CD8-positive, alpha-beta memory T cell (primary cell): ENCODE results near the gene MPST. TPM values are rescaled to one million over a fixed set of nuclear protein-coding genes. Genes with fewer than 3 reads are reported as not detected.

Experiments
- CTCF ChIA-PET: fragments of 350-600 bp; sonication (Branson Sonifier 250); formaldehyde crosslinking; loops from one replicate; lab custom pipeline; 2021; ENCODE audit warnings: antibody characterized with exemption; lab: Charles Lee
- POLR2A ChIA-PET: fragments of 350-600 bp; sonication (Branson Sonifier 250); formaldehyde crosslinking; loops from one replicate; lab custom pipeline; 2021; ENCODE audit warnings: antibody characterized with exemption; lab: Charles Lee
- DNase-seq, 5 donors: peaks; one replicate each; pipeline versions ENCODE4 v3.0.0 to v3.0.0-alpha.2; 2020 to 2022; ENCODE audit warnings: mixed read lengths in 1 of 5
- H3K27ac ChIP-seq: one replicate; pipeline ENCODE4 v1.7.0; 2013; ENCODE audit warnings: low read depth, mild to moderate bottlenecking, low read length, moderate library complexity
- H3K27me3 ChIP-seq: 2 replicates; pipeline ENCODE4 v1.7.0; 2013; ENCODE audit warnings: low read length, mild to moderate bottlenecking; ENCODE audit not compliant: insufficient read depth, poor library complexity, severe bottlenecking
- H3K36me3 ChIP-seq: 2 replicates; pipeline ENCODE4 v1.7.0; 2013; ENCODE audit warnings: mild to moderate bottlenecking, low read length, moderate library complexity; ENCODE audit not compliant: insufficient read depth
- H3K4me1 ChIP-seq: 2 replicates; pipeline ENCODE4 v1.7.0; 2013; ENCODE audit warnings: mild to moderate bottlenecking, low read length, moderate library complexity; ENCODE audit not compliant: insufficient read depth
- H3K4me3 ChIP-seq: 2 replicates; pipeline ENCODE4 v1.7.0; 2013; ENCODE audit warnings: mild to moderate bottlenecking, low read length
- H3K9me3 ChIP-seq: 2 replicates; pipeline ENCODE4 v1.7.0; 2013; ENCODE audit warnings: mild to moderate bottlenecking, low read length
- H3K27ac Mint-ChIP-seq, 8 donors: one replicate each; pipeline ENCODE4 v1.8.0; 2020 to 2021; ENCODE audit warnings: mixed read lengths in 8 of 8, mild to moderate bottlenecking in 6 of 8, inconsistent platforms in 3 of 8, moderate library complexity in 3 of 8
- H3K27me3 Mint-ChIP-seq, 2 donors: one replicate each; pipeline ENCODE4 v1.8.0; 2020 to 2021; ENCODE audit warnings: mixed read lengths in 2 of 2, mild to moderate bottlenecking in 1 of 2, moderate library complexity in 1 of 2
- H3K36me3 Mint-ChIP-seq, 3 donors: one replicate each; pipeline ENCODE4 v1.8.0; 2020 to 2021; ENCODE audit warnings: mixed read lengths in 3 of 3, inconsistent platforms in 1 of 3, mild to moderate bottlenecking in 1 of 3
- H3K4me1 Mint-ChIP-seq, 3 donors: one replicate each; pipeline ENCODE4 v1.8.0; 2020 to 2021; ENCODE audit warnings: mixed read lengths in 3 of 3, inconsistent platforms in 1 of 3, mild to moderate bottlenecking in 1 of 3
- H3K4me3 Mint-ChIP-seq, 7 donors: one replicate each; pipeline ENCODE4 v1.8.0; 2020 to 2021; ENCODE audit warnings: mixed read lengths in 7 of 7, mild to moderate bottlenecking in 6 of 7, moderate library complexity in 4 of 7, inconsistent platforms in 2 of 7
- H3K9me3 Mint-ChIP-seq, 5 donors: one replicate each; pipeline ENCODE4 v1.8.0; 2020 to 2022; ENCODE audit warnings: mixed read lengths in 5 of 5, mild to moderate bottlenecking in 3 of 5, moderate library complexity in 2 of 5, inconsistent platforms in 1 of 5
- polyA plus RNA-seq: library from polyadenylated mRNA; unstranded; fragments of 300-500 nt; fragmentation: Illumina TruSeq; gene quantifications from one replicate; pipeline ENCODE4 v1.2.3, GENCODE V29; 2021
- total RNA-seq, 2 experiments: library from RNA; stranded (reverse); gene quantifications; one replicate each; pipeline ENCODE4 v1.2.3, GENCODE V29; 2021

MPST gene
- total and polyA plus RNA-seq, 3 experiments from 2014 or later, result 16.6 to 20.0 (median 17.8) TPM

DNA sequence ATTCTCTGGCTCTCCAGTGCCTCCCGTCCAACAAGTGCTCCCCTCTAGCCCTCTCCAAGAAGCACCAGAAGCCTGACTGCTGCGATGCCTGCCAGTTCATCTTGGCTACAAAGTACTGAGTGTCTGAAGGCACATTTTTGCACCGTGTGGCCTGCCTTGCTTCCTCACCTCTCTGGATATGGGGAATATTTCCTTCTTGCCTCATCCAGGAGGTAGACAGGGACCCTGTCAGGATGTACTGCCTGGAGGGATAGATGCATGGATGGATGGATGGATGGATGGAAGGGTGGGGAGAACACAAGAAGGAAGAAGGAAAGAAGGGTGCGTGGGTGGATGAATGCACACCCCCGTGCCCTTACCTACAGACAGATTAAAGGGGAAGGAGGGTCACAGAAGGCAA lies 59.6 kb downstream of the MPST start:
- Histone ChIP-seq H3K9me3 (no peaks in the 10 kb centered on the region), H3K36me3 (no peaks in the 10 kb centered on the region), H3K4me1 (peaks cover 38% of the 10 kb centered on the region), H3K4me3 (peak overlapping the region; percentile 14), H3K27ac (peak overlapping the region; percentile 58), H3K27me3 (no peaks in the 10 kb centered on the region)
- ChIA-PET POLR2A (interaction anchor here (0.5 to 1.5 kb wide), 5 partner anchors 43 to 1121 kb away, joined by 4 to 8 read pairs (median 7); partner anchors contain the start of gene IL2RB), CTCF (interaction anchor here (0.8 to 2.4 kb wide), 15 partner anchors 18 to 379 kb away, joined by 3 to 36 read pairs (median 4); partner anchors contain the start of gene IL2RB)
- H3K4me3 Mint-ChIP-seq, result peak overlapping the region; percentile 25 to 75 (median 58)
- no peaks in the 10 kb centered on the region for H3K36me3 Mint-ChIP-seq
- H3K27ac Mint-ChIP-seq, result peak overlapping the region; percentile 96 to 100 (median 98)
- peaks cover 29 to 41% (median 31%) of the 10 kb centered on the region in 3 donors for H3K4me1 Mint-ChIP-seq
- no peak for DNase-seq
- peaks cover 3 to 10% of the 10 kb centered on the region in 2 donors for H3K27me3 Mint-ChIP-seq
- H3K9me3 Mint-ChIP-seq, result no peaks in the 10 kb centered on the region

Other genes starting within 250 kb of the MPST start
- gene IFT27, start 243.6 kb upstream of the MPST start, total RNA-seq, result 10 to 100 TPM; 24.9 to 26.5 TPM
- gene IFT27, start 243.6 kb upstream of the MPST start, polyA plus RNA-seq, result 9.7 TPM
- not detected for gene PVALB, start 202.7 kb upstream of the MPST start, total RNA-seq
- gene PVALB, start 202.7 kb upstream of the MPST start, polyA plus RNA-seq, result not detected
- gene NCF4, start 158.7 kb upstream of the MPST start, total RNA-seq, result 1 to 10 TPM; 5.1 to 6.8 TPM
- gene NCF4, start 158.7 kb upstream of the MPST start, polyA plus RNA-seq, result 6.6 TPM
- under 1 TPM; 0.13 to 0.20 TPM for gene CSF2RB, start 106.1 kb upstream of the MPST start, total RNA-seq
- 0.09 TPM for gene CSF2RB, start 106.1 kb upstream of the MPST start, polyA plus RNA-seq
- gene TST, start 295 bp upstream of the MPST start, total RNA-seq, result 1 to 10 TPM; 3.7 to 5.1 TPM
- 0.75 TPM for gene TST, start 295 bp upstream of the MPST start, polyA plus RNA-seq
- 10 to 100 TPM; 40.8 to 44.8 TPM for gene KCTD17, start 32.0 kb downstream of the MPST start, total RNA-seq
- 12.9 TPM for gene KCTD17, start 32.0 kb downstream of the MPST start, polyA plus RNA-seq
- gene TMPRSS6, start 90.0 kb downstream of the MPST start, total RNA-seq, result under 1 TPM; 0.42 to 0.68 TPM
- gene TMPRSS6, start 90.0 kb downstream of the MPST start, polyA plus RNA-seq, result 0.16 TPM
- 100 to 1,000 TPM; 238 to 243 TPM for gene IL2RB, start 130.2 kb downstream of the MPST start, total RNA-seq
- gene IL2RB, start 130.2 kb downstream of the MPST start, polyA plus RNA-seq, result 459 TPM
- 1 to 10 TPM; 3.6 to 4.3 TPM for gene C1QTNF6, start 168.5 kb downstream of the MPST start, total RNA-seq
- gene C1QTNF6, start 168.5 kb downstream of the MPST start, polyA plus RNA-seq, result 1.8 TPM
- gene SSTR3, start 192.7 kb downstream of the MPST start, total RNA-seq, result under 1 TPM; 0.24 to 0.62 TPM
- 0.59 TPM for gene SSTR3, start 192.7 kb downstream of the MPST start, polyA plus RNA-seq
- 100 to 1,000 TPM; 433 to 452 TPM for gene RAC2, start 224.5 kb downstream of the MPST start, total RNA-seq
- gene RAC2, start 224.5 kb downstream of the MPST start, polyA plus RNA-seq, result 1,206 TPM